TTC549 (cell line): ENCODE measurements around the gene YIF1B.
A peak's percentile ranks its signal among the peaks of the same experiment; 100 is the strongest.
"Not testable (repeated sequence)": the region's sequence is repeated elsewhere in the genome, so short reads cannot be mapped to it uniquely, and the experiment has no call there.

ENCODE experiments used
- FAIRE-seq: peaks from 2 replicates; lab custom pipeline; 2012; peaks lifted over from hg19 to GRCh38; lab: Jason Lieb, UNC

The YIF1B gene

GRCh38 chr19:38315657-38316476, at the start of gene YIF1B:
TSS of gene YIF1B (minus strand) at chr19:38315947. CDS start at chr19:38315917, 30 bp downstream.
- no peak for FAIRE-seq

DNA sequence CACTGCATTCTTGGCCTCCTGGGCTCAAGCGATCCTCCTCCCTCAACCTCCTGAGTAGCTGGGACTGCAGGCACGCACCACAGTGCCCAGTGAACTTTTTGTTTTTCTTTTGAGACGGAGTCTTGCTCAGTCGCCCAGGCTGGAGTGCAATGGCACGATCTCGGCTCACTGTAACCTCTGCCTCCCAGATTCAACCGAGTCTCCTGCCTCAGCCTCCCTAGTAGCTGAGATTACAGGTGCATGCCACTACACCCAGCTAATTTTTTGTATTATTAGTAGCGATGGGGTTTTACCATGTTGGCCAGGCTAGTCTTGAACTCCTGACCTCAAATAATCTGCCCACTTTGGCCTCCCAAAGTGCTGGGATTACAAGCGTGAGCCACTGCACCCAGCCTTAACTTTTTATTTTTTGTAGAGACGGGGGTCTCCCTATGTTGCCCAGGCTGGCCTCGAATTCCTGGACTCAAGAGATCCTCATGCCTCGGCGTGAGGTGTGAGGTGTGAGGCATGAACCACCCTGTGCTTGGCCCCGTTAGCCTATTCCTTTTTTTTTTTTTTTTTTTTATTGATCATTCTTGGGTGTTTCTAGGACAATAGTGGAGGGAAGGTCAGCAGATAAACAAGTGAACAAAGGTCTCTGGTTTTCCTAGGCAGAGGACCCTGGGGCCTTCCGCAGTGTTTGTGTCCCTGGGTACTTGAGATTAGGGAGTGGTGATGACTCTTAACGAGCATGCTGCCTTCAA, 47.4 kb upstream of the YIF1B start:
- FAIRE-seq = not testable (repeated sequence)

GRCh38 chr19:38362076-38362945, 46.6 kb upstream of the YIF1B start:
- FAIRE-seq = no peak

DNA sequence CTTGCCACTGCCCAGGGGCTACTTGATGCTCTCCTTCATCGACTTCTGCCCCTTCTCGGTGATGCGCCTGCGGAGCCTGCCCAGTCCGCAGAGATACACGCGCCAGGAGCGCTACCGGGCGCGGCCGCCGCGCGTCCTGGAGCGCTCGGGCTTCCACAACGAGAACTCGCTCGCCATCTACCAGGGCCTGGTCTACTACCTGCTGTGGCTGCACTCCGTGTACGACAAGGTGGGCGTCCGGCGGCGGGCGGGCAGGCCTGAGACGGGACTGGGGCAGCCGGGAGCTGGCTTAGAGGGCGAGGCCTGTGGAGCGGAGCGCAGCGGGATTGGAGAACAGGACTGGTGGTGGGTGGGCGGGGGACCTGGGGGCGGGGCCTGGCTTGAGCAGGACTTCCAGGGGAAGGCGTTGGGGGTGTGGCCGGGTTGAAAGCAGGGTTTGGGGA, 45.9 kb upstream of the YIF1B start:
- no peak for FAIRE-seq

DNA sequence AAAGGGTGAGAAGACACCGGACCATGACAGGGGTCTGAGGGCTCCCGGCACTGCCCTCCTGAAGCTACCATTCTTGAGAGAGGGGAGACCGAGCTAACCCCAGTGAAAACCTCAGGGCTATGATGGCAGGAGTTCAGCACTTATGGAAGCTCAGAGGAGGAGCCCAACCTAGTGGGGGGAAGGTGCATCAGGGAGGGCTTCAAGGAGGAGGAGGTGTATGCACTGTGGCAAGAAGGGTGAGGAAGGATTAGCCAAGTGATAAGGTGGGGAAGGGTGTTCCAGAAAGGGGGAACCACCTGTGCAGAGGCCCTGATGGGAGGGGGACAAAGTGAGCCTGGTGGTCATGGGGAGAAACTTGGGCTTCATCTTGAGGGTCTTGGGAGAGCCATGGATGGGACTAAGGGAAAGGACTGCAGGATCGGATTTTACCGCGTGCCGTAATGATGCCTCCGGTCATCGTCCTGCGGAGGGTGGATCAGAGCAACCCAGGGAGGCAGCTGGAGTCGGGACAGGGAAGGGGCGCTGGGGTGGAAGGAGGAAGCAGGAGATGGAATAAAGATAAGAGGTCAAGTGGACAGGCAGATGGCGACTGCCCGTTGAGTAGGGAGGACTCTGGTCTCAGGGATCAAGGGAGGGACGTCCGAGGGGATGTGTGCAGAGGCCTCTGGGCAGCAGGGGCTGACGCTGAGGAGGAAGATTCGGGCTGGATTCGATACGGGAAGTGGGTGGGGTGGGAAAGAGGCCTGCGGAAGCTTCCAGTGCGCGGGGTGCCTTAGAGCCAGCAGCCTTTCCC, 45.3 kb upstream of the YIF1B start:
- no peak for FAIRE-seq

- no peak for FAIRE-seq
Measured at GRCh38 chr19:38360351-38360750, 44.6 kb upstream of the YIF1B start.

DNA sequence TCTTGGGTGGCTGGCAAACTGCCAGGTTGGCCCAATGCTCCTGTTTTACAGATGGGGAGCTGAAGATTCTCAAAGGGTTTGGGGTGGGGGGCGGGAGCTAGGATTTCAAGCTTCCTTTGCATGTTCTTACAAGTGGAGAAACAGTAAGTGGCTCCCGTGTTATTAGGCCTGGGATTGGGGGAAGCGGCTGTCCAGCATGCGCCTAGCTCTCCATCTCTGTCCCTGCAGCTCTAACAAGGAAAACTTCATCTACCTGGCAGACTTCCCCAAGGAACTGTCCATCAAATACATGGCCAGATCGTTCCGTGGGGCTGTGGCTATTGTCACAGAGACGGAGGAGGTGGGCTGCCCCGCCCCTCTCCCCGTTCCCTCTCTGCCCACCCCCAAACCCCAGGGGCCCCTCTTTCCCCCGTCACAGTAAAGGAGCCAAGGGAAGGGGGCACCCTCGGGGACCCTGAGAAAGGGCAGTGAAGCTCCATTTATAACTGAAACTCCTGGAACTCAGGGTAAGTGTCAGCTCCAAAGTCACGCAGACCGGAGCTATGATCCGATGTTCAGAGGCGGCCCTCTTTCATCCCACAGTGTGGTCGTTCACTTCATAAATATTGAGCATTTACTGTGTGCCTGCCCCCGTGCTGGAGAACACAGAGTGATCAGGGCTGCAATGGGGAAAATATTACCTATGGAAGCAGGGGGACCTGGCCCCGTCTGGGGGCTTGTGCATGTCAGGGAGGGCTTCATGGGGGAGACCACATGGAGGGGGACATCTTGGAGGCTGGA, 43.7 kb upstream of the YIF1B start:
- FAIRE-seq = no peak

DNA sequence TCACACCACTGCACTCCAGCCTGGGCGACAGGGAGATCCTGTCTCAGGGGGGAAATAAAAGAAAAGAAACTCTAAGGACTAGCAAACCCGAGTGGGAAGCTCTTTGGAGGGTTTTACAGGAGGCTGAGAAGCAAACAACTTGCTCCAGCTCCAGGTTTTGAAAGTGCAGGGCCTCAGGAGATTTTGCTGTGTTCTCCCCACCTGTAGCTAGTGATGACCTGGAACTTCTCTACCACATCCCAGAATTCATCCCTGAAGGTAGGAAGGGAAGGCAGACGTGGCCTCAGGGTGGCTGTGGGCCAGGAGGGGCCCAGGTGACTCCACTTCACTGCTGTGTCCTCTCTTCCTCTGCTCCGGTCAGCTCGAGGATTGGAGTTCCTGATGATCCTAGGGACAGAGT, 42.3 kb upstream of the YIF1B start:
- FAIRE-seq = no peak

GRCh38 chr19:38355728-38356725, 40.3 kb upstream of the YIF1B start:
- FAIRE-seq = no peak

GRCh38 chr19:38352611-38353010, 36.9 kb upstream of the YIF1B start:
- FAIRE-seq = no peak

DNA sequence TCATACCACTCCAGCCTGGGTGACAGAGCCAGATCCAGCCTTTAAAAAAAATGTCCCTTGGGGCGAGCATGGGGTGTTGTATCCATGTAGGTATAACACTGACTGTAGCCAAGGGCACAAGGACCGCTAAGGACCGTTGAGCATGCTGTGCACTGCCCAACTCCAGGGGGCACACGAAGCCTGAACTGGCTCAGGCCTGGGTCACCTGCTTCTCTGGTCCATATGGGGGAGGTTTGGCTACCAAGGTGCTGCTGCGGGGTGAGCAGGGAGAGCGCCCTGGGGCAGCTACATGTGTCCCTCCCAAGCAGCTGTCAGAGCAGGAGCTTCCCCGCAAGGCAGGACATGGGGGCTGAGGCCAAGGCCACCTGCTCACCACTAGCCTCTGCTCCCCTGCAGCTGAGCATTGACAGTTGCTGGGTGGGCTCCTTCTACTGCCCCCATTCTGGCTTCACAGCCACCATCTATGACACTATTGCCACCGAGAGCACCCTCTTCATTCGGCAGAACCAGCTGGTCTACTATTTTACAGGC, 36.2 kb upstream of the YIF1B start:
- FAIRE-seq = no peak

DNA sequence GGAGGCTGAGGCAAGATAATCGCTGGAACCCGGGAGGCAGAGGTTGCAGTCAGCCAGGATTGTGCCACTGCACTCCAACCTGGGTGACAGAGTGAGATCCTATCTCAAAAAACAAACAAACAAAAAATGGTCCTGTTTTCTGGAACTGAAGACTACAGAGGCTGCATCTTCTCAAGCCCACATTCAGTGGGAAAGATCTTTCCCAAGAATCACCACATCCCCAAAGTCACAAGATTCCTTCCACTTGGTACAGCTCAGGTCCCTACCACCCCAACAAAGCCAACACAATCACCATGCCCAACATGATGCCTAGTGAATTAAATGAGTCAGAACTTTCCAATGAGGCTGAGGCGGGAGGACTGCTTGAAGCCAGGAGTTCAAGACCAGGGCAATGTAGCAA, 35.1 kb upstream of the YIF1B start:
- no peak for FAIRE-seq

DNA sequence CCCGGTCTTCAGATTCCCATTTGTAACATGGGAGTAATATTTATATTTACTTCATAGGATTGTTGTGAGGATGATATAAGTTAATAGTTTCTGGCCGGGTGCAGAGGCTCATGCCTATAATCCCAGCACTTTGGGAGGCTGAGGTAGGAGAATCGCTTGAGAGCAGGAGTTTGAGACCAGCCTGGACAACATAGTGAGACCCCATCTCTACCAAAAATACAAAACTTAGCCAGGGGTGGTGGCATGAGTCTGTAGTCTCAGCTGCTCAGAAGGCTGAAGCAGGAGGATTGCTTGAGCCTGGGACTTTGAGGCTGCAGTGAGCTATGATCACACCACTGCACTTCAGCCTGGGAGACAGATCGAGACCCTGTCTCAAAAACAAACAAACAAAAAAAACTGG, 31.1 kb upstream of the YIF1B start:
- no peak for FAIRE-seq

DNA sequence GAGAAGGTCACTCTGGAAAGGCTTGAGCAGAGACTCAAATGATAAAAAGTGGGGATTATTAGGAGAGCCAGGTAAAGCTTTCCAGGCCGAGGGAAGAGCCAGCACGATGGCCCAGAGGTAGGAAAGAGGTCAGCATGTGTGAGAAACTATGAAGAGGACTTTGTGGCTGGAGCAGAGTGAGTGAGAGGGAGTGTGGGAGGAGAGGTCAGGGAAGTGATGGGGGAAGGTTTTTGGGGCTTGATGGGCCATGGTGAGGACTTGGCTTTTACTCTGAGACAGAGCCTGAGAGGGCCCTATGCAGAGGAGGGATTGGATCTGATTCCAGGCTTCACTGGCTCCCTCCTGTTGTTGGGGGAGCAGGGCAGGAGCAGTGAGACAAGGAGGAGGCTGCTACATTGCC, 25.2 kb upstream of the YIF1B start:
- FAIRE-seq = no peak

- not testable (repeated sequence) for FAIRE-seq
Measured at GRCh38 chr19:38339011-38339410, 23.3 kb upstream of the YIF1B start.

GRCh38 chr19:38337360-38337653, 21.6 kb upstream of the YIF1B start:
- no peak for FAIRE-seq

GRCh38 chr19:38336638-38337359, 21.1 kb upstream of the YIF1B start:
- FAIRE-seq = peak; percentile 88

- FAIRE-seq = peak; percentile 90
Measured at GRCh38 chr19:38335949-38336637, 20.3 kb upstream of the YIF1B start.
